Activated CD4-positive, alpha-beta T cell treated with anti-CD3 and anti-CD28 coated beads, Interleukin-2, amount 10 ng/mL, durations not matched to agents 7 days and 5 days (primary cell): ENCODE results near the gene EYS. TPM values are rescaled to one million over a fixed set of nuclear protein-coding genes. Genes with fewer than 3 reads are reported as not detected.

Experiments
- CTCF ChIA-PET: fragments of 350-600 bp; sonication (Branson Sonifier 250); formaldehyde crosslinking; loops from one replicate; lab custom pipeline; 2021; ENCODE audit warnings: antibody characterized with exemption; lab: Charles Lee
- POLR2A ChIA-PET: fragments of 350-600 bp; sonication (Branson Sonifier 250); formaldehyde crosslinking; loops from one replicate; lab custom pipeline; 2021; ENCODE audit warnings: antibody characterized with exemption; lab: Charles Lee
- DNase-seq: peaks from one replicate; pipeline ENCODE4 v3.0.0-alpha.2; 2020
- H3K27ac Mint-ChIP-seq: one replicate; pipeline ENCODE4 v1.8.0; 2021; ENCODE audit warnings: mild to moderate bottlenecking, moderate library complexity, mixed read lengths
- H3K27me3 Mint-ChIP-seq: one replicate; pipeline ENCODE4 v1.8.0; 2021; ENCODE audit warnings: mixed read lengths
- H3K36me3 Mint-ChIP-seq: one replicate; pipeline ENCODE4 v1.8.0; 2021; ENCODE audit warnings: low read depth, mixed read lengths
- H3K4me1 Mint-ChIP-seq: one replicate; pipeline ENCODE4 v1.8.0; 2021; ENCODE audit warnings: mixed read lengths
- H3K4me3 Mint-ChIP-seq: one replicate; pipeline ENCODE4 v1.8.0; 2021; ENCODE audit warnings: mild to moderate bottlenecking, moderate library complexity, mixed read lengths
- H3K9me3 Mint-ChIP-seq: one replicate; pipeline ENCODE4 v1.8.0; 2021; ENCODE audit warnings: mixed read lengths
- total RNA-seq, 2 experiments: library from RNA; stranded (reverse); gene quantifications; one replicate each; pipeline ENCODE4 v1.2.3, GENCODE V29; 2021

EYS gene
- total RNA-seq, 2 experiments from 2014 or later, result not detected

GRCh38 chr6:65231616-65232015 lies 475.4 kb downstream of the EYS start:
- CTCF ChIA-PET, result no interaction called here
- Mint-ChIP-seq H3K36me3 (no peaks in the 10 kb centered on the region), H3K4me1 (no peaks in the 10 kb centered on the region), H3K9me3 (peaks cover 4% of the 10 kb centered on the region), H3K27me3 (no peaks in the 10 kb centered on the region), H3K4me3 (no peak overlapping the region), H3K27ac (no peak overlapping the region)
- POLR2A ChIA-PET, result no interaction called here
- DNase-seq, result no peak

- Mint-ChIP-seq H3K9me3 (peaks cover 4% of the 10 kb centered on the region), H3K36me3 (no peaks in the 10 kb centered on the region), H3K27me3 (no peaks in the 10 kb centered on the region), H3K4me3 (no peak overlapping the region), H3K4me1 (no peaks in the 10 kb centered on the region), H3K27ac (no peak overlapping the region)
- ChIA-PET POLR2A (no interaction called here), CTCF (no interaction called here)
- no peak for DNase-seq
These were observed 477.2 kb downstream of the EYS start for GRCh38 chr6:65229825-65230224.

DNA sequence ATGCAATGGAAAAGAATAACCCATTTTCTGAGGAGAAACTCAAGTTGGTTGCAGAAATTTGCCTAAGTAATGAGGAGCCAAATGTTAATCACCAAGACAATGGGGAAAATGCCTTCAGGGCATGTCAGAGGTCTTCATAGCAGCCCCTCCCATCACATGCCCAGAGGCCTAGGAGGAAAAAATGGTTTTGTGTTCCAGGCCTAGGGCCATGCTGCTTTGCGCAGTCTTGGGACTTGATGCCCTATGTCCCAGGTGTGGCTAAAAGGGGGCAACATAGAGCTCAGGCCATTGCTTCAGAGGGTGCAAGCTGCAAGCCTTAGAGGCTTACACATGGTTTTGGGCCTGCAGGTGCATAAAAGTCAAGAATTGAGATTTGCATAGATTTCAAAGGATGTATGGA lies 485.9 kb downstream of the EYS start:
- CTCF ChIA-PET, result no interaction called here
- Mint-ChIP-seq H3K4me3 (no peak overlapping the region), H3K4me1 (no peaks in the 10 kb centered on the region), H3K27me3 (no peaks in the 10 kb centered on the region), H3K27ac (no peak overlapping the region), H3K9me3 (peaks cover 25% of the 10 kb centered on the region), H3K36me3 (no peaks in the 10 kb centered on the region)
- DNase-seq, result no peak
- POLR2A ChIA-PET, result no interaction called here

GRCh38 chr6:65202738-65203137 lies 504.3 kb downstream of the EYS start:
- CTCF ChIA-PET, result no interaction called here
- Mint-ChIP-seq H3K4me3 (no peak overlapping the region), H3K4me1 (no peaks in the 10 kb centered on the region), H3K9me3 (peaks cover 7% of the 10 kb centered on the region), H3K27me3 (no peaks in the 10 kb centered on the region), H3K36me3 (no peaks in the 10 kb centered on the region), H3K27ac (no peak overlapping the region)
- POLR2A ChIA-PET, result no interaction called here
- DNase-seq, result no peak

DNA sequence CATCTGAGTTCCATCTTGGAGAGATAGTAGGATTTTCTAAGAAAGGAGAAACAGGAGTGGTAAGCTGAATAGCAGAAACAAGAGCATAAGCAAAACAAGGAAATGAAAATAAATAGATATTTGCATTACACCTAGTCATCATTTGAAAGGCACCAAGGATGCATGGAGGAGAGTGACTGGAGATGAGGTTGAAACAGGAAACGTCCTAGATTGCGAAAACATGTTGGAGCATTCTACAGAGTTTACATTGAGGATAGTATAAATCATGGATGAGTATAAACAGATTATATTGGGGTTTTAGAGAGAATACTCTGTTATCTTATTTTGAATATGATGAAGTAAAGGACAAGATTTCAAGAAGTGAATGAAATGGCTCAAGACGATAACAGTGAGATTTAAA lies 507.3 kb downstream of the EYS start:
- ChIA-PET POLR2A (no interaction called here), CTCF (no interaction called here)
- DNase-seq, result no peak
- H3K36me3 Mint-ChIP-seq, result no peaks in the 10 kb centered on the region
- no peak overlapping the region for H3K27ac Mint-ChIP-seq
- H3K27me3 Mint-ChIP-seq, result no peaks in the 10 kb centered on the region
- H3K9me3 Mint-ChIP-seq, result peaks cover 3% of the 10 kb centered on the region
- H3K4me1 Mint-ChIP-seq, result no peaks in the 10 kb centered on the region
- no peak overlapping the region for H3K4me3 Mint-ChIP-seq

GRCh38 chr6:65199121-65199520 lies 507.9 kb downstream of the EYS start:
- H3K4me1 Mint-ChIP-seq, result no peaks in the 10 kb centered on the region
- H3K4me3 Mint-ChIP-seq, result no peak overlapping the region

DNA sequence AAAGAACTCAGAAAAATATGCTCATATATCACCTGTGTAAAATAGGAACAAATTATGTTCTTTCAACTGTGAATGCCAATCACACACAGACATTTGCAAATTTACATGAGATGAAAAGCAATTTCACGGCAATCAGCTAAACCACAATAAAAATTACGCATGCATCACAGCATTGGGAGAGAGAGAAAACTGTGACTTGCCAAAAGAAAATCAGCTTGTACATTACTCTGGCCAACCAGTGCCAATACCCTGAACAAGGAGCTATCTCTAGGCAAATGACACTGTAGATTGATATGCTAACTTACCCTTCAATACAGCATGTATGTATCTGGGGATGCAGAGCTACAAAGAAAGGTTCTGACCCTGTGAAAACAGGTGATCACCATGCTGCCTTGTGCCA lies 515.6 kb downstream of the EYS start:
- Mint-ChIP-seq H3K9me3 (no peaks in the 10 kb centered on the region), H3K36me3 (no peaks in the 10 kb centered on the region), H3K4me1 (no peaks in the 10 kb centered on the region), H3K27me3 (no peaks in the 10 kb centered on the region), H3K4me3 (no peak overlapping the region), H3K27ac (no peak overlapping the region)
- ChIA-PET POLR2A (no interaction called here), CTCF (no interaction called here)
- DNase-seq, result no peak

More at GRCh38 chr6:65199121-65199520, 507.9 kb downstream of the EYS start:
- ChIA-PET POLR2A (no interaction called here), CTCF (no interaction called here)
- no peak for DNase-seq
- H3K27me3 Mint-ChIP-seq, result no peaks in the 10 kb centered on the region
- no peaks in the 10 kb centered on the region for H3K36me3 Mint-ChIP-seq
- no peak overlapping the region for H3K27ac Mint-ChIP-seq
- peaks cover 3% of the 10 kb centered on the region for H3K9me3 Mint-ChIP-seq

DNA sequence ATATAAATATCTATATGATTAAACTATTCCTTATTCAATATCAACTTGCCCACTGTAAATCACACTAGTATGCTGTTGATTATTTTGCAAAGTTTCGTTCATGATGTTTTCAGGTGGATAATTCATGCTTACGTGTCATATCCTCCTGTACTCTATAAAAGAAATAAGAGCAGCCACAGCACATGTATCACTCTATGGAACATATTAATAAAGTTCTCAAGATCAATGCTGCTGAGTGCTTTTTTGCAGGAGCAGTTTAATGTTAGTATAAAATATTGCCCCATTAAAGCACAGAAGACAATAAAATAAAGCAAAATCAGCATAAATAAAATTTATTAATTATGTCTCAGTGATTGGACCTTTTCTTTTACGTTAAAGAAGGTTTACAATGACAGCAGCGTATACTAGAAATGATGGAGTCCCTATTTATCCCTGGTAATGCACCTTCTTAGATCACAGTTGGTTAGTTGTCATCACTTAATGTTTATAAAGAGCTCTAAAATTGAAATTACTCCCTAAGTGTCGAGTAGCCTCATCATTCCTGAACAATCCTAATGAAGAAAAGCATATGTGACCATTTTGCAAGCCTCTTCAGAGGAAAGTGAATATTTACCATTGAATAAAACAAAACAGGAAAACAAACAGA lies 517.7 kb downstream of the EYS start:
- ChIA-PET CTCF (no interaction called here), POLR2A (no interaction called here)
- H3K27me3 Mint-ChIP-seq, result no peaks in the 10 kb centered on the region
- no peak overlapping the region for H3K27ac Mint-ChIP-seq
- peaks cover 4% of the 10 kb centered on the region for H3K9me3 Mint-ChIP-seq
- H3K4me3 Mint-ChIP-seq, result no peak overlapping the region
- no peaks in the 10 kb centered on the region for H3K36me3 Mint-ChIP-seq
- no peaks in the 10 kb centered on the region for H3K4me1 Mint-ChIP-seq
- DNase-seq, result no peak

- no peak overlapping the region for H3K27ac Mint-ChIP-seq
- H3K36me3 Mint-ChIP-seq, result no peaks in the 10 kb centered on the region
- POLR2A ChIA-PET, result no interaction called here
- H3K27me3 Mint-ChIP-seq, result no peaks in the 10 kb centered on the region
- peaks cover 4% of the 10 kb centered on the region for H3K9me3 Mint-ChIP-seq
- H3K4me1 Mint-ChIP-seq, result no peaks in the 10 kb centered on the region
- DNase-seq, result no peak
- CTCF ChIA-PET, result no interaction called here
- H3K4me3 Mint-ChIP-seq, result no peak overlapping the region
These were observed 520.2 kb downstream of the EYS start for GRCh38 chr6:65186826-65187225.

DNA sequence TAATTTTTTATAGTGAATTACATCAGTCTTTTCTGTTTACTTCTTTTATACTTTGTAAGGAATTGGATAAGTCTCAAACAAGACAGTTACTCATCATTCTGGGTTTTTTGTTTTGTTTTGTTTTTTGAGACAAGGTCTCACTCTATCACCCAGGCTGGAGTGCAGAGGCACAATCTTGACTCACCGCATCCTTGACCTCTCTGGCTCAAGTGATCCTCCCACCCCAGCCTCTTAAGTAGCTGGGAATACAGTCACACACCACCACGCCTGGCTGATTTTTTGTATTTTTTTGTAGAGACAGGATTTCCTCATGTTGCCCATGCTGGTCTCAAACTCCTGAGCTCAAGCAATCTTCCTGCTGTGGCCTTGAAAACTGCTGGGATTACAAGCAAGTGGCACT lies 524.3 kb downstream of the EYS start:
- CTCF ChIA-PET, result no interaction called here
- H3K4me1 Mint-ChIP-seq, result no peaks in the 10 kb centered on the region
- POLR2A ChIA-PET, result no interaction called here
- no peaks in the 10 kb centered on the region for H3K27me3 Mint-ChIP-seq
- no peak for DNase-seq
- peaks cover 4% of the 10 kb centered on the region for H3K9me3 Mint-ChIP-seq
- no peak overlapping the region for H3K4me3 Mint-ChIP-seq
- no peaks in the 10 kb centered on the region for H3K36me3 Mint-ChIP-seq
- H3K27ac Mint-ChIP-seq, result no peak overlapping the region

DNA sequence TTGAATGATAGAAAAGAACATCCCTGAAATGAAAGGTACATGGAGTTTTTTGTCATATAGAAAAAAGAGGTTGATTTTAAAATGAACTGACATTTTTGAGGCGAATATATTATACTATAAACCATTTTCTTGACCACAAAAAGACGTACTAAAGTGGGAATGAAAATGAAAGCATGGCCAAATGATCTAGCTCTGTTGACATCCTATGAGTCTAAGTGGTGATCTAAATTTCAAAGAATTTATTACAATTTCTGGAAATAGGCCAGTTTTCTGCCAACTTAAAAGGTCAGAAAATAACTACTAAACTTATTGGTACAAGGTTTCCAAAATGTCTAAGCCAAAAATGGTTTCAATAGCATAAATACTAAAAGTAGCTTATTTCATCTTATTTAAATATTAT lies 536.8 kb downstream of the EYS start:
- Mint-ChIP-seq H3K9me3 (no peaks in the 10 kb centered on the region), H3K27me3 (no peaks in the 10 kb centered on the region), H3K36me3 (no peaks in the 10 kb centered on the region), H3K27ac (no peak overlapping the region), H3K4me3 (no peak overlapping the region), H3K4me1 (no peaks in the 10 kb centered on the region)
- ChIA-PET POLR2A (no interaction called here), CTCF (no interaction called here)
- no peak for DNase-seq

DNA sequence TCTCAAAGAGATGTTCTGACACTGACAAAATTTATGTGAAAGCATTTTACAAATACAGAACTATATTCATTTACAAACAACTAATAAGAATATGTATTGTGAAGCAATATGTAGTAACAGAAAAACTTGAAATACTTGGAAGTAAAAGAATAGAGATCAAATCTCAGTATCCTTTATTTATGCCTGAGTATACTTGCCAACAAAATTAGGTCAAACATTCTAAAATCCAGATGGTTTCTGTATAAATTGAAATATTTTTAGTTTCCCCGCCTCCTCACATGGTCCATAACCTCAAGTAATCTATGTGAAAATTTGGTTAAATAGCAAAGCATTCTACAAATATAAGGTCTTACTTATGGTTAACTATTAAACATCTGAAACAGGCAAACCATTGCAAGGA lies 545.4 kb downstream of the EYS start:
- Mint-ChIP-seq H3K4me3 (no peak overlapping the region), H3K27me3 (no peaks in the 10 kb centered on the region), H3K9me3 (peaks cover 7% of the 10 kb centered on the region), H3K4me1 (no peaks in the 10 kb centered on the region), H3K27ac (no peak overlapping the region), H3K36me3 (no peaks in the 10 kb centered on the region)
- no peak for DNase-seq
- ChIA-PET POLR2A (no interaction called here), CTCF (no interaction called here)

GRCh38 chr6:65157025-65157424 lies 550.0 kb downstream of the EYS start:
- POLR2A ChIA-PET, result no interaction called here
- Mint-ChIP-seq H3K27ac (no peak overlapping the region), H3K4me1 (no peaks in the 10 kb centered on the region), H3K9me3 (peaks cover 7% of the 10 kb centered on the region), H3K27me3 (no peaks in the 10 kb centered on the region), H3K36me3 (no peaks in the 10 kb centered on the region), H3K4me3 (no peak overlapping the region)
- CTCF ChIA-PET, result no interaction called here
- DNase-seq, result no peak

GRCh38 chr6:65155083-65155482 lies 551.9 kb downstream of the EYS start:
- Mint-ChIP-seq H3K36me3 (no peaks in the 10 kb centered on the region), H3K27ac (no peak overlapping the region), H3K27me3 (no peaks in the 10 kb centered on the region), H3K4me3 (no peak overlapping the region), H3K9me3 (peaks cover 10% of the 10 kb centered on the region), H3K4me1 (no peaks in the 10 kb centered on the region)
- POLR2A ChIA-PET, result no interaction called here
- CTCF ChIA-PET, result no interaction called here
- DNase-seq, result no peak
